ENCODE data around the gene PEAK3. TPM values are rescaled to one million over a fixed set of nuclear protein-coding genes. Genes with fewer than 3 reads are reported as not detected.

Gene PEAK3
- total RNA-seq, 4 donors from 2014 or later = 0.27 to 1.6 (median 0.59) TPM

- H3K36me3 ChIP-seq = peaks cover 59 to 69% of the 10 kb centered on the region in 2 donors
- no peaks in the 10 kb centered on the region for H3K27me3 ChIP-seq
- no peaks in the 10 kb centered on the region for H3K4me1 ChIP-seq
- intact Hi-C loops (cut with DNase I) = loop anchor here (10.0 kb wide), 1 partner anchor 160 kb away; no protein-coding TSS in a partner anchor
- H3K27ac ChIP-seq = no peak overlapping the region
- 91 to 93% methylated on average over 13 of the region's 13 CpGs for WGBS, 2 donors
- no peak for DNase-seq
- TF ChIP-seq POLR2A (IDR thresholded peaks at IDR 0.05) (no peak), CTCF (IDR thresholded peaks at IDR 0.05) (no peak)
- H3K9me3 ChIP-seq = no peaks in the 10 kb centered on the region
- H3K4me3 ChIP-seq (replicated peaks in 1 of 3) = no peak overlapping the region
Observed at GRCh38 chr19:2224754-2225349, 57.1 kb downstream of the PEAK3 start.

MicroRNA genes within 50 kb of the gene (microRNA counts, 767-probe panel; counts per million panel counts)
- microRNA hsa-miR-1227 = 0 counts per million in 2 donors

Small RNA genes lying within 50 kb of the gene (microRNA-seq; reads per million reads assigned to microRNA genes)
- gene MIR1227 = 3.3 reads per million
- not detected for gene MIR4321

Small RNA genes lying within 50 kb of the gene (small RNA-seq; reads per million reads assigned to genes)
- not detected for gene MIR1227

Other genes with a start within 250 kb of the PEAK3 start
- gene MKNK2, start 230.9 kb downstream of the PEAK3 start, total RNA-seq = 100 to 1,000 TPM; 106 to 161 (median 123) TPM
- gene MOB3A, start 185.8 kb downstream of the PEAK3 start, total RNA-seq = 10 to 100 TPM; 18.5 to 40.4 (median 26.6) TPM
- 1 to 10 TPM; 1.1 to 4.2 (median 2.9) TPM for gene IZUMO4, start 185.3 kb downstream of the PEAK3 start, total RNA-seq
- 100 to 1,000 TPM in 3 of 4 donors, 10 to 100 TPM in 1; 62.5 to 121 (median 118) TPM for gene AP3D1, start 130.6 kb downstream of the PEAK3 start, total RNA-seq
- gene DOT1L, start 118.2 kb downstream of the PEAK3 start, total RNA-seq = 10 to 100 TPM; 10.2 to 31.1 (median 17.2) TPM
- gene PLEKHJ1, start 45.8 kb downstream of the PEAK3 start, total RNA-seq = 100 to 1,000 TPM in 3 of 4 donors, 10 to 100 TPM in 1; 86.7 to 179 (median 131) TPM
- 10 to 100 TPM; 25.7 to 39.8 (median 30.3) TPM for gene SF3A2, start 45.4 kb downstream of the PEAK3 start, total RNA-seq
- 1 to 10 TPM in 1 of 4 donors, under 1 TPM in 1, not detected in 2; 0.33 to 4.2 TPM for gene AMH, start 32.9 kb downstream of the PEAK3 start, total RNA-seq
- not detected for gene JSRP1, start 25.8 kb downstream of the PEAK3 start, total RNA-seq
- under 1 TPM in 1 of 4 donors, not detected in 3; 0.45 TPM for gene LINGO3, start 26.0 kb upstream of the PEAK3 start, total RNA-seq
- gene LSM7, start 46.4 kb upstream of the PEAK3 start, total RNA-seq = 100 to 1,000 TPM in 1 of 4 donors, 10 to 100 TPM in 3; 21.1 to 139 (median 55.1) TPM
- gene SPPL2B, start 46.5 kb upstream of the PEAK3 start, total RNA-seq = 10 to 100 TPM; 47.8 to 97.8 (median 67.3) TPM
- gene TMPRSS9, start 78.1 kb upstream of the PEAK3 start, total RNA-seq = under 1 TPM in 2 of 4 donors, not detected in 2; 0.13 to 0.78 TPM
- 10 to 100 TPM; 27.4 to 52.9 (median 45.0) TPM for gene TIMM13, start 145.4 kb upstream of the PEAK3 start, total RNA-seq
- gene LMNB2, start 174.8 kb upstream of the PEAK3 start, total RNA-seq = 10 to 100 TPM; 14.4 to 34.6 (median 27.6) TPM
- gene GADD45B, start 194.0 kb upstream of the PEAK3 start, total RNA-seq = 100 to 1,000 TPM; 148 to 250 (median 195) TPM

All from thyroid gland (tissue), 4 donors.